ENCODE data around the gene FCER2. TPM values are rescaled to one million over a fixed set of nuclear protein-coding genes. Genes with fewer than 3 reads are reported as not detected.

FCER2 gene
- total RNA-seq, 1 donor from 2014 or later: 0.58 TPM

GRCh38 chr19:7722231-7722651 lies 20.3 kb upstream of the FCER2 start:
- Histone ChIP-seq H3K36me3 (no peaks in the 10 kb centered on the region), H3K27me3 (no peaks in the 10 kb centered on the region), H3K27ac (no peak overlapping the region), H3K4me3 (no peak overlapping the region), H3K9me3 (no peaks in the 10 kb centered on the region), H3K4me1 (no peaks in the 10 kb centered on the region)
- TF ChIP-seq CTCF (IDR thresholded peaks at IDR 0.05): no peak
- intact Hi-C loops (cut with DNase I): no loop called here
- ATAC-seq: no peak
- DNase-seq: no peak

- no peaks in the 10 kb centered on the region for H3K27me3 ChIP-seq
- no peak for ATAC-seq
- H3K4me3 ChIP-seq: no peak overlapping the region
- H3K27ac ChIP-seq: no peak overlapping the region
- no peak for TF ChIP-seq CTCF (IDR thresholded peaks at IDR 0.05)
- no peak for DNase-seq
- intact Hi-C loops (cut with DNase I): no loop called here
- H3K9me3 ChIP-seq: peaks cover 5% of the 10 kb centered on the region
- no peaks in the 10 kb centered on the region for H3K4me1 ChIP-seq
- no peaks in the 10 kb centered on the region for H3K36me3 ChIP-seq
Measured at GRCh38 chr19:7720351-7720750, 18.4 kb upstream of the FCER2 start.

- no peaks in the 10 kb centered on the region for H3K36me3 ChIP-seq
- TF ChIP-seq CTCF (IDR thresholded peaks at IDR 0.05): no peak
- no peak for ATAC-seq
- no peaks in the 10 kb centered on the region for H3K27me3 ChIP-seq
- DNase-seq: no peak
- intact Hi-C loops (cut with DNase I): no loop called here
- no peak overlapping the region for H3K4me3 ChIP-seq
- no peaks in the 10 kb centered on the region for H3K4me1 ChIP-seq
- peaks cover 5% of the 10 kb centered on the region for H3K9me3 ChIP-seq
- no peak overlapping the region for H3K27ac ChIP-seq
Measured at GRCh38 chr19:7718668-7719067, 16.7 kb upstream of the FCER2 start.

GRCh38 chr19:7716762-7717161 lies 14.8 kb upstream of the FCER2 start:
- Histone ChIP-seq H3K27ac (no peak overlapping the region), H3K9me3 (peaks cover 5% of the 10 kb centered on the region), H3K4me3 (no peak overlapping the region), H3K36me3 (no peaks in the 10 kb centered on the region), H3K27me3 (no peaks in the 10 kb centered on the region), H3K4me1 (no peaks in the 10 kb centered on the region)
- ATAC-seq (no peak), DNase-seq (no peak)
- no peak for TF ChIP-seq CTCF (IDR thresholded peaks at IDR 0.05)
- intact Hi-C loops (cut with DNase I): no loop called here

- no peak overlapping the region for H3K4me3 ChIP-seq
- intact Hi-C loops (cut with DNase I): no loop called here
- no peaks in the 10 kb centered on the region for H3K27me3 ChIP-seq
- H3K36me3 ChIP-seq: no peaks in the 10 kb centered on the region
- peaks cover 5% of the 10 kb centered on the region for H3K9me3 ChIP-seq
- no peak overlapping the region for H3K27ac ChIP-seq
- DNase-seq (no peak), ATAC-seq (no peak)
- TF ChIP-seq CTCF (IDR thresholded peaks at IDR 0.05): no peak
- H3K4me1 ChIP-seq: no peaks in the 10 kb centered on the region
Measured at GRCh38 chr19:7715671-7716070, 13.7 kb upstream of the FCER2 start.

- H3K36me3 ChIP-seq: no peaks in the 10 kb centered on the region
- H3K4me1 ChIP-seq: peaks cover 12% of the 10 kb centered on the region
- no peak for TF ChIP-seq CTCF (IDR thresholded peaks at IDR 0.05)
- intact Hi-C loops (cut with DNase I): no loop called here
- DNase-seq (no peak), ATAC-seq (no peak)
- H3K27ac ChIP-seq: no peak overlapping the region
- no peaks in the 10 kb centered on the region for H3K9me3 ChIP-seq
- no peak overlapping the region for H3K4me3 ChIP-seq
- no peaks in the 10 kb centered on the region for H3K27me3 ChIP-seq
Measured at GRCh38 chr19:7710616-7711015, 8.7 kb upstream of the FCER2 start.
